K562 (cell line): ENCODE results near the gene PODN. TPM values are rescaled to one million over a fixed set of nuclear protein-coding genes. Genes with fewer than 3 reads are reported as not detected.

ENCODE experiments used
- ATAC-seq: fragments of 200-7000 bp; cut with Tn5 transposase; 3 replicates; pipeline ENCODE4 v1.9.1; 2020; ENCODE audit warnings: moderate library complexity
- BruUV-seq: library from RNA; stranded (reverse); fragments of 400-500 nt; replicated peaks from 2 replicates; lab custom pipeline; 2021; lab: Mats Ljungman, UMichigan
- CTCF ChIA-PET: fragments of 300-600 bp; formaldehyde crosslinking; extraction: SDS; loops from one replicate; lab custom pipeline; 2021; ENCODE audit warnings: low intra/inter-chr PET ratio; lab: Yijun Ruan, JAX
- POLR2A ChIA-PET: fragments of 300-600, 350-650 bp; sonication (Branson Sonifier 250); formaldehyde crosslinking; extraction: SDS; loops from one replicate; lab custom pipeline; 2021; ENCODE audit warnings: antibody characterized with exemption, inconsistent platforms; lab: Yijun Ruan, JAX
- DNase-seq, 4 experiments: peaks; one replicate each; pipeline versions ENCODE4 v3.0.0 to v3.0.0-alpha.2; 2011 to 2018; ENCODE audit warnings: low spot score in 3 of 4, mixed read lengths in 3 of 4; ENCODE audit errors: extremely low read depth in 1 of 4
- FAIRE-seq: peaks from 2 replicates; lab custom pipeline; 2011; peaks lifted over from hg19 to GRCh38; lab: Jason Lieb, UNC
- H2AFZ ChIP-seq: 2 replicates; pipeline ENCODE4 v1.6.0; 2011; ENCODE audit warnings: low read depth, low read length, control low read depth, inconsistent platforms
- H3K27ac ChIP-seq: fragments of 200-600 bp; 3 replicates; pipeline ENCODE4 v1.8.0; 2011; ENCODE audit warnings: low read depth, mild to moderate bottlenecking, control low read depth, inconsistent platforms, low read length, moderate library complexity, mixed read lengths; ENCODE audit errors: extremely low read depth
- H3K27me3 ChIP-seq, 2 experiments: fragments of 300-600 bp in 1 of 2; 2 replicates in 1 of 2; 3 replicates in 1 of 2; pipeline versions ENCODE4 v1.6.0 to v1.8.0; 2011; ENCODE audit warnings: inconsistent platforms in 2 of 2, low read length in 2 of 2, mild to moderate bottlenecking in 1 of 2, mixed read lengths in 1 of 2, moderate library complexity in 1 of 2; ENCODE audit not compliant: control insufficient read depth in 2 of 2, insufficient read depth in 2 of 2
- H3K36me3 ChIP-seq: fragments of 300-600 bp; 3 replicates; pipeline ENCODE4 v1.8.0; 2011; ENCODE audit warnings: mild to moderate bottlenecking, low read length, inconsistent platforms; ENCODE audit not compliant: control insufficient read depth, insufficient read depth
- H3K4me1 ChIP-seq, 2 experiments: fragments of 200-600 bp in 1 of 2; replicated peaks in 1 of 2; 2 replicates in 1 of 2; 3 replicates in 1 of 2; pipeline versions ENCODE4 v1.5.1 to v1.8.0; 2011; ENCODE audit warnings: inconsistent platforms in 2 of 2, low read length in 2 of 2, mild to moderate bottlenecking in 1 of 2, mixed read lengths in 1 of 2, moderate library complexity in 1 of 2; ENCODE audit not compliant: control insufficient read depth in 2 of 2, insufficient read depth in 2 of 2
- H3K4me2 ChIP-seq: 2 replicates; pipeline ENCODE4 v1.6.1; 2011; ENCODE audit warnings: low read length, control low read depth, inconsistent platforms, mixed read lengths; ENCODE audit not compliant: insufficient read depth
- H3K4me3 ChIP-seq: fragments of 200-600 bp; sonication (generic), shearing (Covaris generic); 2 replicates; pipeline ENCODE4 v1.5.1; 2016; ENCODE audit warnings: control low read depth, inconsistent platforms
- H3K79me2 ChIP-seq: fragments of 200-600 bp; 3 replicates; pipeline ENCODE4 v1.8.0; 2011; ENCODE audit warnings: low read length, inconsistent platforms; ENCODE audit not compliant: control insufficient read depth, insufficient read depth
- H3K9ac ChIP-seq, 2 experiments: 2 replicates each; pipeline versions ENCODE4 v1.6.0 to v1.6.1; 2011; ENCODE audit warnings: low read depth in 2 of 2, low read length in 2 of 2, control low read depth in 1 of 2, inconsistent platforms in 1 of 2, mild to moderate bottlenecking in 1 of 2, mixed read lengths in 1 of 2; ENCODE audit not compliant: insufficient read depth in 1 of 2
- H3K9me1 ChIP-seq: one replicate; pipeline ENCODE4 v1.6.0; 2011; ENCODE audit warnings: inconsistent platforms, mild to moderate bottlenecking, low read length, moderate library complexity; ENCODE audit not compliant: control insufficient read depth, insufficient read depth
- H3K9me3 ChIP-seq: replicated peaks from 2 replicates; pipeline ENCODE4 v1.5.1; 2011; ENCODE audit warnings: low read depth, low read length, inconsistent platforms; ENCODE audit not compliant: control insufficient read depth, insufficient read depth
- H4K20me1 ChIP-seq: replicated peaks from 2 replicates; pipeline ENCODE4 v1.6.1; 2011; ENCODE audit warnings: low read length, inconsistent platforms, mixed read lengths; ENCODE audit not compliant: control insufficient read depth, insufficient read depth
- ADNP ChIP-seq: fragments of 200-800 bp; sonication (Bioruptor generic); IDR thresholded peaks from 2 replicates; pipeline ENCODE4 v1.6.1; 2016; ENCODE audit warnings: missing genetic modification characterization, missing compliant biosample characterization
- CBFA2T3 ChIP-seq: fragments of 450-650 bp; IDR thresholded peaks from 2 replicates; pipeline ENCODE4 v1.6.1; 2017
- CBFB ChIP-seq: sonication (generic); formaldehyde crosslinking; IDR thresholded peaks from 2 replicates; pipeline ENCODE4 v1.4.0; 2020; ENCODE audit warnings: mild to moderate bottlenecking, missing genetic modification reagents
- CHCHD3 ChIP-seq: fragments of 250-450 bp; sonication (Bioruptor Pico); IDR thresholded peaks from 2 replicates; pipeline ENCODE4 v2.1.2; 2022; ENCODE audit warnings: mild to moderate bottlenecking
- HDAC3 ChIP-seq: fragments of 450-650 bp; IDR thresholded peaks from 2 replicates; pipeline ENCODE4 v1.6.1; 2018; ENCODE audit warnings: borderline replicate concordance, mild to moderate bottlenecking, moderate library complexity; ENCODE audit not compliant: partially characterized antibody
- HMGXB4 ChIP-seq: sonication (generic); formaldehyde crosslinking; IDR thresholded peaks from 2 replicates; pipeline ENCODE4 v1.8.1; 2023; ENCODE audit warnings: mild to moderate bottlenecking, missing genetic modification reagents
- JUNB ChIP-seq: fragments of 450-650 bp; formaldehyde crosslinking; conservative IDR thresholded peaks from 2 replicates; pipeline ENCODE4 v1.4.0; 2020; ENCODE audit warnings: mild to moderate bottlenecking
- KHSRP ChIP-seq: fragments of 450-650 bp; IDR thresholded peaks from 2 replicates; pipeline ENCODE4 v1.6.1; 2017
- LARP7 ChIP-seq: fragments of 450-650 bp; IDR thresholded peaks from 2 replicates; pipeline ENCODE4 v1.6.1; 2016
- OTX1 ChIP-seq: fragments of 450-650 bp; formaldehyde crosslinking; IDR thresholded peaks from 2 replicates; pipeline ENCODE4 v1.4.0; 2022; ENCODE audit warnings: mild to moderate bottlenecking
- SMC3 ChIP-seq: conservative IDR thresholded peaks from 2 replicates; pipeline ENCODE4 v1.6.1; 2011; ENCODE audit warnings: low read depth, low read length, improper control_type of control experiment; ENCODE audit not compliant: insufficient read depth
- SRSF1 ChIP-seq: fragments of 200-400 bp; formaldehyde crosslinking; IDR thresholded peaks from 2 replicates; pipeline ENCODE4 v1.6.1; 2017; ENCODE audit warnings: mild to moderate bottlenecking, low read depth, low read length, moderate library complexity
- ZNF551 ChIP-seq: fragments of 250-450 bp; sonication (Bioruptor Pico); IDR thresholded peaks from 2 replicates; pipeline ENCODE4 v1.5.0; 2021; ENCODE audit warnings: mild to moderate bottlenecking, moderate library complexity
- ZNF609 ChIP-seq: sonication (generic); formaldehyde crosslinking; IDR thresholded peaks from 2 replicates; pipeline ENCODE4 v1.8.1; 2023; ENCODE audit warnings: missing genetic modification reagents, mild to moderate bottlenecking, borderline replicate concordance
- ZNF707 ChIP-seq: fragments of 250-450 bp; sonication (Bioruptor Pico); conservative IDR thresholded peaks from 2 replicates; pipeline ENCODE4 v1.8.0; 2022; ENCODE audit warnings: inconsistent platforms, mild to moderate bottlenecking, moderate library complexity
- WGBS: fragments of 100-300 bp; shearing (Covaris generic); methylation state at CpG from one replicate; pipeline ENCODE4 v1.1.6; 2016; ENCODE audit warnings: low coverage, mixed read lengths; ENCODE audit not compliant: insufficient coverage; ENCODE audit errors: missing lambda C conversion rate; 5-methylcytosine and 5-hydroxymethylcytosine counted together
- in situ Hi-C: fragments of 300-500 bp; cut with MboI; formaldehyde crosslinking; loops from 4 replicates; pipeline ENCODE4 v1.15.0; 2018; ENCODE audit warnings: inconsistent platforms, mixed read lengths
- intact Hi-C: fragments of 100-400 bp; cut with micrococcal nuclease; formaldehyde crosslinking; loops from 2 replicates; pipeline ENCODE4 v1.14.2; 2022
- polyA plus RNA-seq, 8 experiments: library from polyadenylated mRNA; depleted of rRNA in 4 of 8; stranded (reverse) in 5 of 8; unstranded in 3 of 8; fragments of >200 nt; fragmentation: Nextera tagmentation in 2 of 8; fragmentation: Illumina TruSeq in 1 of 8; extraction: Ambion mirVana in 2 of 8; extraction: Trizol in 1 of 8; gene quantifications; 2 replicates each; pipeline versions ENCODE4 v1.2.1 to v1.2.3, GENCODE V29; 2011 to 2014; ENCODE audit warnings: inconsistent platforms in 1 of 8, missing spikeins in 1 of 8
- total RNA-seq, 7 experiments: library from RNA; depleted of rRNA in 6 of 7; stranded (reverse); fragments of >200 nt in 6 of 7; fragmentation: Illumina TruSeq in 2 of 7; extraction: Trizol in 2 of 7; gene quantifications; 2 replicates each; pipeline versions ENCODE4 v1.2.1 to v1.2.3, GENCODE V29; 2011 to 2021; ENCODE audit warnings: low replicate concordance in 1 of 7

Gene PODN
- total and polyA plus RNA-seq, 9 of the 15 experiments (the other 6 are each of a cell fraction or from before 2014, with no cell fraction given) = not detected

- no peak for TF ChIP-seq ZNF609 (CRISPR knock-in tag)
- no peak for TF ChIP-seq KHSRP
- no peak for TF ChIP-seq ZNF551 (CRISPR knock-in tag)
- TF ChIP-seq CHCHD3 (CRISPR knock-in tag) = no peak
- TF ChIP-seq ADNP (tag) = peak; percentile 46; the same call in 1 of the 2 replicates
- no peak for TF ChIP-seq SMC3
Observed at GRCh38 chr1:53112271-53112774, 50.3 kb downstream of the PODN start (continued).

- Histone ChIP-seq H3K4me1 (peaks cover 0 to 24% of the 10 kb centered on the region in 2 experiments; a peak in 2 of 5 replicates), H2AFZ (no peak overlapping the region), H4K20me1 (peaks cover 10% of the 10 kb centered on the region), H3K9me3 (0 out of 2 replicates have a peak, but pooled peaks cover 4% of the 10 kb centered on the region), H3K9me1 (no peaks in the 10 kb centered on the region), H3K27me3 (peaks cover 13 to 83% of the 10 kb centered on the region in 2 experiments), H3K36me3 (no peaks in the 10 kb centered on the region), H3K4me3 (no peak overlapping the region), H3K4me2 (no peak overlapping the region), H3K9ac (no peak overlapping the region), H3K79me2 (no peaks in the 10 kb centered on the region), H3K27ac (no peak overlapping the region)
- ChIA-PET POLR2A (interaction anchor here (0.7 kb wide), 1 partner anchor 26 kb away, joined by 3 read pairs; no protein-coding TSS in a partner anchor), CTCF (no interaction called here)
- FAIRE-seq = no peak
- in situ Hi-C loops = no loop called here
- BruUV-seq = no TSS peak
- DNase-seq = no peak
- intact Hi-C loops = no loop called here
- no peak for ATAC-seq
- 14% methylated on average over 4 of the region's 4 CpGs for WGBS
- TF ChIP-seq SRSF1 (no peak), CBFB (CRISPR knock-in tag) (no peak), HMGXB4 (CRISPR knock-in tag) (no peak), LARP7 (no peak), CBFA2T3 (no peak), HDAC3 (no peak), ZNF707 (no peak), JUNB (CRISPR knock-in tag) (no peak), OTX1 (CRISPR knock-in tag) (no peak)
Observed at GRCh38 chr1:53112861-53113260, 50.8 kb downstream of the PODN start.
